GM19467 (cell line): Measurements from ENCODE around the gene SCAP.

Experiments used
- ATAC-seq: cut with Tn5 transposase; IDR thresholded peaks from one replicate; pipeline ENCODE4 v1.9.1; 2021; ENCODE audit warnings: mild to moderate bottlenecking, moderate library complexity; ENCODE audit not compliant: unreplicated experiment

The SCAP gene

GRCh38 chr3:47416041-47416440 is 59.7 kb downstream of the SCAP start:
- no peak for ATAC-seq

- no peak for ATAC-seq
Observed at GRCh38 chr3:47414666-47415587, 60.8 kb downstream of the SCAP start.

- no peak for ATAC-seq
Observed at GRCh38 chr3:47414161-47414564, 61.6 kb downstream of the SCAP start.

GRCh38 chr3:47413751-47414150 is 62.0 kb downstream of the SCAP start:
- no peak for ATAC-seq

- no peak for ATAC-seq
Observed at GRCh38 chr3:47412842-47413520, 62.8 kb downstream of the SCAP start.

- ATAC-seq = no peak
Observed at GRCh38 chr3:47412453-47412756, 63.3 kb downstream of the SCAP start.

- no peak for ATAC-seq
Observed at GRCh38 chr3:47411696-47412452, 63.9 kb downstream of the SCAP start.

GRCh38 chr3:47410801-47411646 is 64.7 kb downstream of the SCAP start:
- no peak for ATAC-seq

GRCh38 chr3:47410417-47410720 is 65.4 kb downstream of the SCAP start:
- ATAC-seq = no peak

- ATAC-seq = no peak
Observed at GRCh38 chr3:47409688-47410416, 65.9 kb downstream of the SCAP start.

- ATAC-seq = no peak
Observed at GRCh38 chr3:47409284-47409683, 66.5 kb downstream of the SCAP start.

GRCh38 chr3:47408839-47409229 is 66.9 kb downstream of the SCAP start:
- no peak for ATAC-seq

- no peak for ATAC-seq
Observed at GRCh38 chr3:47407896-47408838, 67.6 kb downstream of the SCAP start.

GRCh38 chr3:47407237-47407636 is 68.5 kb downstream of the SCAP start:
- ATAC-seq = no peak

GRCh38 chr3:47406762-47407149 is 69.0 kb downstream of the SCAP start:
- no peak for ATAC-seq

- no peak for ATAC-seq
Observed at GRCh38 chr3:47405820-47406761, 69.7 kb downstream of the SCAP start.

- no peak for ATAC-seq
Observed at GRCh38 chr3:47404955-47405790, 70.6 kb downstream of the SCAP start.
